ACHN (cell line): Measurements from ENCODE around the gene RAB30.

Experiments
- DNase-seq: peaks from one replicate; pipeline ENCODE4 v3.0.0-alpha.2; 2015
- in situ Hi-C: cut with HindIII; loops from 2 replicates; pipeline ENCODE4 v1.10.0; 2017; ENCODE audit warnings: low sequenced_read_pairs, low pct_ligation_motif_present, low pct_unique_long_range_greater_than_20kb

Gene RAB30

DNA sequence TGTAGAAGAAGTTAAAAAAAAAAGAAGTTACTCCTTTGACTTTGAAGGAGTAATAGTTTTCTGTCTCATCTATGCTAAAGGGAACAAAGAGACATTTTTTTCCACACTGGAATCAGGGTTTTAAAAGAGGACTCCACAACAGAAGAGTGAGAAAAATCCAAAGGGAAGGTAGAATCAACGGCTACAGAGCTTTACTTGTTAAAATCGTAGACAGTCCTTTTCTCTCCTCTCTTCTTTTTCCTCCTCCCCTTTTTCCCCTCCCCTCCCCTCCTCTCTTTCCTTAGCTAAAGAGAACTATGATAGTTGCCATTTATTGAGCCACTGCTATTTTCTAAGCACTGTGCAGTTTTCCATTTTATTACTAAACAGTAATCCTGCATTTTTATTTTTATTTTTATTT lies 141.0 kb downstream of the RAB30 start:
- DNase-seq, result no peak
- in situ Hi-C loops, result no loop called here

DNA sequence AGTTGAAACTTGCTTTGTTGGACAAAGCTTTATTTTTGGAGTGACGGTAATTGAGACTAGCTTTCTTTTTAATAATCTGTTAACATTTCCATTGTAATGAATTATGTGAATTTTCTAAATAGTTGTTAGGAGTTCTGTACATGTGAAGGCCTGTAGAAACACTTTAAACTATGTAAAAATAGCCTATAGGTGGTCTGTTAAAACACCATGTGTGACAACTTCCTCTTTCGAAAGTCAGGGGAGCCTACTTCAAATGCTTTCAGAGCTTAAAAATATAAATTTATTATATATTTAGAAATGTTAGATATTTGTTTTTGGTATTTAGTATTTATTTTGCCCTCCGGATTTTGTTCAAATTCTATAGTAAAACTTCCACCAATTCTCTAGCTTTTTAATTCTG lies 141.5 kb downstream of the RAB30 start:
- DNase-seq, result no peak
- in situ Hi-C loops, result no loop called here

DNA sequence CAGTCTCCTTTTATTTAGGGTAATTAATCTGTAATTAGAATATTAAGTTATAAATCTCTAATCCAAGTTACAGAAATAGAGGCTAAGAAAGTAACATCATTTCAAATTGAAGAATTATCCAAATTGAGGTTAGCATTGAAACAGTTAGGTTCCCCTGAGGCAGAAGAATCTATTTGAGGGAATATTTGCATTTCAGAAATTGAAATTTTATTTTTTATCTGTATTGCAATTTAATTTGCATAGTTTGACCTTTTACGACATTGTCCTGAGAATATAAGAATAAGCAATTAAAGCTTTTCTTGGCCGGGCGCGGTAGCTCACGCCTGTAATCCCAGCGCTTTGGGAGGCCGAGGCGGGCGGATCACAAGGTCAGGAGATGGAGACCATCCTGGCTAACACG lies 142.6 kb downstream of the RAB30 start:
- no peak for DNase-seq
- in situ Hi-C loops, result no loop called here

DNA sequence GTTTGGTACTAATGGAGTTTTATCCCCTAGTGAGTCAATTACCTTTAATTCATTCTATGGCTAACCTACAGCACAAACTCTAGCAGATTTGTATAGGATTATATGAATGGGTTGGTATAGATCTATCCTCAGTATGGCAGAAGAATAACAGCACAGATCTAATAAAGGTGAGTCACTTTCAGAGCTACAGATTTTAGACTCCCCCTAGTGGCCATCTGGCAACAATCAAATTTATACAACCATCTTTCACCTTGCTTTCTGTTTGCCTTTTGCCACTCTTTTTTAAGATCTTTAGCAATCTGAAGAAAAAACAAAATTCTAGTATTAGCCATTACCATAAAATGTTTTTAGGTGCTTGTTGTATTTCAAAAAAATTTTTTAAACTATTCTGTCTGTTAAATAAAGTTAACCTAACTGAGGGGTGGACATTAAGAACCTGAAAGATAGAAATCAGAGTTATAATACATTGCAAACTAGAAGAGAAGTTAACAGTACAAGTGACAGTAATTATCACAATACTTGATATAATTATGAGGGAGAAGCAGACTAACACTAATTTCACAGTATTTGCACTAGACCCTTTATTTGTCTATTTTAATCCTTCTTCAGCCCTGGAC lies 144.3 kb downstream of the RAB30 start:
- in situ Hi-C loops, result no loop called here
- peak; percentile 65 for DNase-seq

DNA sequence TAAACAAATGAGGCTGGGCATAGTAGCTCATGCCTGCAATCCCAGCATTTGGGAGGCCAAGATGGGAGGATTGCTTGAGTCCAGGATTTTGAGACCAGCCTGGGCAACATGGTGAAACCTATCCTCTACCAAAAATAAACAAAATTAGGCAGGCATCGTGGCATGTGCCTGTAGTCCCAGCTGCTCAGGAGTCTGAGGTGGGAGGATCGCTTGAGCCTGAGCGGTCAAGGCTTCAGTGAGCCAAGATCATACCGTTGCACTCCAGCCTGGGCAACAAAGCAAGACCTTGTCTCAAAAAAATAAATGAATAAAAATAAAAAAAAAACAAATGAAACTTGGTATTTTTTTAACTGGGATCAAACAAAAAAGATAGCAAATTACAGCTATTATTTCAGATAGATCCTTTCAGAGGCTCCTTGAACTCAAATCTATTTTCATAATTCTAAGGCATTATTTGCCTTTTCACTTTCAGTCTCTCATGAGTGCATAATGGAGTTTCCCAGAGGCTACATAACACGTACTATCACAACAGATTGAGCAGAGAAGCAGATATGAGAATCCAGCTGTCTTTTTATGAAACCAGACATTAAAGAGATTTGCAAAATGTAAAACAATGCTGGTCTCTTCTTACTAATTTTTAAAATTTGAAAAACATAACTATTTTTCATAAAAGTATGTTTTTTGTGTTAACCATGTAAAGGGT lies 147.0 kb downstream of the RAB30 start:
- in situ Hi-C loops, result no loop called here
- no peak for DNase-seq
